AG10803 (cell line): Measurements from ENCODE around the gene ITPRID1.

Source experiments
- DNase-seq: peaks from one replicate; pipeline ENCODE4 v3.0.0; 2010; ENCODE audit warnings: low read depth
- H3K4me3 ChIP-seq: 2 replicates; pipeline ENCODE4 v1.5.1; 2011; ENCODE audit warnings: mild to moderate bottlenecking, low read length, control low read depth
- CTCF ChIP-seq: conservative IDR thresholded peaks from 2 replicates; pipeline ENCODE4 v1.5.1; 2011; ENCODE audit warnings: mild to moderate bottlenecking, low read length, control low read depth, inconsistent platforms

The ITPRID1 gene

GRCh38 chr7:31665546-31665945 is 151.7 kb downstream of the ITPRID1 start:
- DNase-seq: no peak
- no peak overlapping the region for H3K4me3 ChIP-seq
- TF ChIP-seq CTCF: no peak

- H3K4me3 ChIP-seq: no peak overlapping the region
- DNase-seq: no peak
- no peak for TF ChIP-seq CTCF
These were observed 155.6 kb downstream of the ITPRID1 start for GRCh38 chr7:31669461-31669860.

GRCh38 chr7:31679574-31680305 is 165.8 kb downstream of the ITPRID1 start:
- no peak overlapping the region for H3K4me3 ChIP-seq
- TF ChIP-seq CTCF: no peak
- DNase-seq: no peak

GRCh38 chr7:31683445-31684225 is 169.7 kb downstream of the ITPRID1 start:
- H3K4me3 ChIP-seq: no peak overlapping the region
- DNase-seq: no peak
- TF ChIP-seq CTCF: no peak

- DNase-seq: no peak
- no peak for TF ChIP-seq CTCF
- H3K4me3 ChIP-seq: no peak within 1 kb of the TSS
These were observed 173.3 kb downstream of the ITPRID1 start, which contains the start of gene PPP1R17 for GRCh38 chr7:31687024-31687748. TSS of gene PPP1R17 (plus strand) at chr7:31687215. CDS start at chr7:31692442, 5,227 bp downstream.

GRCh38 chr7:31688372-31688771 is 174.5 kb downstream of the ITPRID1 start:
- H3K4me3 ChIP-seq: no peak overlapping the region
- no peak for TF ChIP-seq CTCF
- DNase-seq: no peak
